ENCODE results near the gene IL6ST.
"Not testable (repeated sequence)": the region's sequence is repeated elsewhere in the genome, so short reads cannot be mapped to it uniquely, and the experiment has no call there.

The IL6ST gene

GRCh38 chr5:55966284-55966683 lies 28.5 kb downstream of the IL6ST start:
- no peak for DNase-seq (ENCODE audit: low read depth, low spot score)

GRCh38 chr5:55965525-55965924 lies 29.2 kb downstream of the IL6ST start:
- DNase-seq (ENCODE audit: low read depth, low spot score), result no peak

- DNase-seq (ENCODE audit: low read depth, low spot score), result no peak
Measured at GRCh38 chr5:55960779-55961178, 34.0 kb downstream of the IL6ST start.

- DNase-seq (ENCODE audit: low read depth, low spot score), result no peak
Measured at GRCh38 chr5:55959208-55959607, 35.6 kb downstream of the IL6ST start.

- not testable (repeated sequence) for DNase-seq (ENCODE audit: low read depth, low spot score)
Measured at GRCh38 chr5:55941154-55941553, 53.6 kb downstream of the IL6ST start.

- not testable (repeated sequence) for DNase-seq (ENCODE audit: low read depth, low spot score)
Measured at GRCh38 chr5:55937598-55937997, 57.2 kb downstream of the IL6ST start.

GRCh38 chr5:55936100-55936693 lies 58.6 kb downstream of the IL6ST start:
- peak; percentile 76 for DNase-seq (ENCODE audit: low read depth, low spot score)

GRCh38 chr5:55935371-55935770 lies 59.4 kb downstream of the IL6ST start:
- DNase-seq (ENCODE audit: low read depth, low spot score), result no peak

- DNase-seq (ENCODE audit: low read depth, low spot score), result no peak
Measured at GRCh38 chr5:55934720-55935119, 60.0 kb downstream of the IL6ST start.

- no peak for DNase-seq (ENCODE audit: low read depth, low spot score)
Measured at GRCh38 chr5:55934115-55934613, 60.6 kb downstream of the IL6ST start.

GRCh38 chr5:55933377-55934114 lies 61.2 kb downstream of the IL6ST start:
- no peak for DNase-seq (ENCODE audit: low read depth, low spot score)

GRCh38 chr5:55932700-55933099 lies 62.1 kb downstream of the IL6ST start:
- DNase-seq (ENCODE audit: low read depth, low spot score), result no peak

- no peak for DNase-seq (ENCODE audit: low read depth, low spot score)
Measured at GRCh38 chr5:55929020-55929799, 65.6 kb downstream of the IL6ST start.

GRCh38 chr5:55927861-55928655 lies 66.7 kb downstream of the IL6ST start:
- peak; percentile 75 for DNase-seq (ENCODE audit: low read depth, low spot score)

GRCh38 chr5:55926476-55926875 lies 68.3 kb downstream of the IL6ST start:
- no peak for DNase-seq (ENCODE audit: low read depth, low spot score)

GRCh38 chr5:55925712-55926111 lies 69.1 kb downstream of the IL6ST start:
- no peak for DNase-seq (ENCODE audit: low read depth, low spot score)

- no peak for DNase-seq (ENCODE audit: low read depth, low spot score)
Measured at GRCh38 chr5:55925181-55925580, 69.6 kb downstream of the IL6ST start.

GRCh38 chr5:55924744-55925143 lies 70.0 kb downstream of the IL6ST start:
- DNase-seq (ENCODE audit: low read depth, low spot score), result no peak

GRCh38 chr5:55923865-55924500 lies 70.8 kb downstream of the IL6ST start:
- no peak for DNase-seq (ENCODE audit: low read depth, low spot score)

GRCh38 chr5:55923177-55923771 lies 71.5 kb downstream of the IL6ST start:
- peak; percentile 49 for DNase-seq (ENCODE audit: low read depth, low spot score)

GRCh38 chr5:55921617-55922016 lies 73.1 kb downstream of the IL6ST start:
- DNase-seq (ENCODE audit: low read depth, low spot score), result no peak

Data from ELF-1 (cell line).